ENCODE measurements around the gene POMP. TPM values are rescaled to one million over a fixed set of nuclear protein-coding genes. Genes with fewer than 3 reads are reported as not detected.

The POMP gene
- polyA plus RNA-seq, 1 of the 3 experiments (the other 2 are of a cell fraction), result 37.1 TPM

DNA sequence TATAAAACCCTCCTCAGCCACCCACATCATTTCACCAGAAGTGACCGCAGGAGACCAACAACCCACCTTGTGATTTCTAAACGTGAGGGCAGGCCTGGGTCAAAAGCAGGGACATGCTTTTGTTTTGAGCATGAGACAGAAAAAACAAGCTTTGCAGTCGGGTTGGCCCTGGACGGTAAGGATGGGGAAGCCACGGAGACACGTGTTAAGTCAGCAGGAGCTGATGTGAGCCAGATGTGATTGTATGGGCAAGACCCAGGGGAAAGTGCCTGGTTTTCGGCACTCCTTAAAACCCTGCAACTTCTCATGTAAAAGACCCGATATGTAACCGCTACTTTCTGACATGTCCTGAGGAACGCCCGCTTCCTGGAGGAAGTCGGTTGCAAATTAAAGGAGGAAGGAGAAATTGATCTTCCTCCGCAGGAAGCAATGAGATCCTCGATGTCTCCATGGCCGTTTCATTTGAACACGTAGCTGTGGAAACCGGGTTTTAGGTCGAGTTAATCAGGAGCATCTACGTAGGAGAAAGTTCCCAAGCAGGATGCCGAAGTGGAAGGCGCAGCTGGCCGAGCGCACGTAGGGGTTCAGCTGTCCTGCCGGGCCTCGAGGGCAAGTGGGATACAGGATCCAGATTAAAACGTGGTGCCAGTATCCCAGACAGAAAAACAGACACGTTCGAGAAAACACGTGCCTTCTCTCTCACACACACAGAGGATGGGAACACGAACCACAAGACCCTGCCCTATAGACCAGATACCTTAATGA, 40.5 kb upstream of the POMP start:
- Histone ChIP-seq H3K4me1 (ENCODE audit: control insufficient read depth in 1 of 2, insufficient read depth in 2 of 2, low read depth in 1 of 2, low read length in 1 of 2) (peaks cover 0 to 4% of the 10 kb centered on the region in 2 experiments; a peak in 1 of 4 replicates), H3F3A (replicated peaks; ENCODE audit: insufficient read depth) (no peaks in the 10 kb centered on the region), H3K9ac (no peak overlapping the region), H3K27ac (ENCODE audit: low read depth in 2 of 2, low read length in 1 of 2) (no peak overlapping the region), H3K9me2 (no peaks in the 10 kb centered on the region), H3K79me2 (ENCODE audit: insufficient read depth) (no peaks in the 10 kb centered on the region), H2AFZ (ENCODE audit: low read depth) (peak overlapping the region; percentile 27; the same call in 1 of the 2 replicates), H3K36me3 (replicated peaks in 1 of 2; ENCODE audit: control insufficient read depth in 1 of 2, insufficient read depth in 2 of 2, low read length in 1 of 2) (no peaks in the 10 kb centered on the region), H3K9me3 (no peaks in the 10 kb centered on the region), H3K4me3 (ENCODE audit: low read depth in 2 of 2, low read length in 1 of 2) (no peak overlapping the region), H4K20me1 (ENCODE audit: insufficient read depth) (no peaks in the 10 kb centered on the region), H3K27me3 (ENCODE audit: insufficient read depth) (no peaks in the 10 kb centered on the region), H3K4me2 (no peak overlapping the region)
- CTCF ChIA-PET, result interaction anchor here (0.6 kb wide), 1 partner anchor 19 kb away, joined by 3 read pairs; no protein-coding TSS in a partner anchor
- no peak for TF ChIP-seq SMC3 (IDR thresholded peaks at IDR 0.05; ENCODE audit: low read depth, low read length)
- TF ChIP-seq GATA2 (CRISPR knock-in tag; IDR thresholded peaks at IDR 0.05), result no peak
- TF ChIP-seq YY1 (IDR thresholded peaks at IDR 0.05; ENCODE audit: low read depth), result no peak
- TF ChIP-seq RFX5 (IDR thresholded peaks at IDR 0.05; ENCODE audit: low read length), result no peak
- TF ChIP-seq TCF12 (IDR thresholded peaks at IDR 0.05), result no peak
- 28% methylated on average over 31 of the region's 31 CpGs for WGBS (ENCODE audit: low lambda C conversion rate)
- peak; percentile 10 for DNase-seq
- POLR2A ChIA-PET, result interaction anchor here (0.7 kb wide), 1 partner anchor 664 kb away, joined by 3 read pairs; no protein-coding TSS in a partner anchor

DNA sequence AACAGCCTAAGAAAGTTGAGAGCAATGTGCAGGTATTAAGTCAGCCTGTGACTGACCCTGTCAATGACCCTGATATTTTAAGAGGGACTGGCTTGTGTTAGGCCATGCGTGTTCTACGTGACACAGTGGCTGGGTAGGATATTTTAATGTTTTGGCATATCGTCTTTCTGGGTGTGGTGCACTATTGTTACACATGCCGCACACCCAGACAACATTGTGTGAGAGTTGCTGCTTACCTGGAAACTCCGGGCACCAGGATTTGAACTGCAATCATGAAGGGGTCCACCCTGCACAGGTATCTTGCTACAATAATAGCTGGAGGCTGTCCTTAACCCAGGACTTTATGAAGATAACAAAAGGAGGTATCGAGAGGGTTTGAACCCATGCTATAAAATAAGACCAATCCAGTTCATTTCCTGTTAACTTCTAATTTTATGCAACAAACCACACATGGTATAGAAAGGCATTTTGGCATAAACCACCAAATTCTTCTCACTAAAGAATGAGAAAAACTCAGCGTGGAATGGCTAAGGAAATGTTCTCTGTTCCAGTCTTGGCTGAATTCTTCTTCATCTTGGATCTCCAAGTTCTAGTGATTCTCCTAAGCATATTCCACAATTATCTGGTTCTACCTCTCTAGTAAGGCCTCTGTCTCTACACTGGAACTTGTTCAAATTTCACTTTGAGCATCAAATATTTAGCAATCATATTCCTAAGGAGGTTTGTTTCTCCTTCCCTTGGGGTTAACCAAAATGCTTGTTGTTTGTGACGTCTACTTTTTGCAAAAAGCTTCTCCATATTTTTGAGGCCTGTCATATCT, 38.7 kb upstream of the POMP start:
- Histone ChIP-seq H3K79me2 (ENCODE audit: insufficient read depth) (no peaks in the 10 kb centered on the region), H4K20me1 (ENCODE audit: insufficient read depth) (no peaks in the 10 kb centered on the region), H2AFZ (ENCODE audit: low read depth) (no peak overlapping the region), H3K4me2 (no peak overlapping the region), H3K36me3 (replicated peaks in 1 of 2; ENCODE audit: control insufficient read depth in 1 of 2, insufficient read depth in 2 of 2, low read length in 1 of 2) (no peaks in the 10 kb centered on the region), H3K4me3 (ENCODE audit: low read depth in 2 of 2, low read length in 1 of 2) (no peak overlapping the region), H3F3A (replicated peaks; ENCODE audit: insufficient read depth) (no peaks in the 10 kb centered on the region), H3K27ac (ENCODE audit: low read depth in 2 of 2, low read length in 1 of 2) (no peak overlapping the region), H3K9me3 (no peaks in the 10 kb centered on the region), H3K27me3 (ENCODE audit: insufficient read depth) (no peaks in the 10 kb centered on the region), H3K9me2 (no peaks in the 10 kb centered on the region), H3K9ac (no peak overlapping the region), H3K4me1 (ENCODE audit: control insufficient read depth in 1 of 2, insufficient read depth in 2 of 2, low read depth in 1 of 2, low read length in 1 of 2) (peaks cover 0 to 4% of the 10 kb centered on the region in 2 experiments; a peak in 1 of 4 replicates)
- POLR2A ChIA-PET, result no interaction called here
- whole genome bisulfite sequencing (ENCODE audit: low lambda C conversion rate), result 84% methylated on average over 8 of the region's 8 CpGs
- TF ChIP-seq, protein P1, sequence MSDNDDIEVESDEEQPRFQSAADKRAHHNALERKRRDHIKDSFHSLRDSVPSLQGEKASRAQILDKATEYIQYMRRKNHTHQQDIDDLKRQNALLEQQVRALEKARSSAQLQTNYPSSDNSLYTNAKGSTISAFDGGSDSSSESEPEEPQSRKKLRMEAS (IDR thresholded peaks at IDR 0.05; ENCODE audit: low read depth), result no peak
- no peak for TF ChIP-seq TEAD4 (IDR thresholded peaks at IDR 0.05; ENCODE audit: borderline replicate concordance, insufficient read depth)
- TF ChIP-seq NRF1 (IDR thresholded peaks at IDR 0.05; ENCODE audit: low read depth, low read length), result no peak
- no peak for TF ChIP-seq MXI1 (IDR thresholded peaks at IDR 0.05; ENCODE audit: low read depth, low read length)
- no peak for TF ChIP-seq RFX5 (IDR thresholded peaks at IDR 0.05; ENCODE audit: low read length)
- no peak for TF ChIP-seq EZH2phosphoT487 (IDR thresholded peaks at IDR 0.05; ENCODE audit: borderline replicate concordance, low read depth)
- TF ChIP-seq FOXM1 (IDR thresholded peaks at IDR 0.05; ENCODE audit: low read depth), result no peak
- TF ChIP-seq ELF1 (IDR thresholded peaks at IDR 0.05), result no peak
- CTCF ChIA-PET, result no interaction called here
- DNase-seq, result no peak

All from SK-N-SH (cell line).